Hematopoietic multipotent progenitor cell treated with erythropoietin and hydrocortisone succinate and interleukin-3 and kit ligand, for 6 days (in vitro differentiated cells): ENCODE data around the gene CTCFL.

Source experiments
- DNase-seq: peaks from one replicate; pipeline ENCODE4 v3.0.0-alpha.2; 2015

The CTCFL gene

GRCh38 chr20:57559658-57560553 is 35.0 kb upstream of the CTCFL start:
- no peak for DNase-seq

GRCh38 chr20:57559289-57559634 is 34.3 kb upstream of the CTCFL start:
- DNase-seq = no peak

GRCh38 chr20:57558614-57559288 is 33.8 kb upstream of the CTCFL start:
- DNase-seq = no peak

GRCh38 chr20:57557926-57558613 is 33.1 kb upstream of the CTCFL start:
- no peak for DNase-seq

GRCh38 chr20:57556980-57557274 is 32.0 kb upstream of the CTCFL start:
- no peak for DNase-seq

GRCh38 chr20:57555457-57556184 is 30.7 kb upstream of the CTCFL start:
- DNase-seq = no peak

GRCh38 chr20:57553376-57554018 is 28.6 kb upstream of the CTCFL start:
- no peak for DNase-seq

- no peak for DNase-seq
Measured at GRCh38 chr20:57552471-57552870, 27.5 kb upstream of the CTCFL start.

- no peak for DNase-seq
Measured at GRCh38 chr20:57548177-57549058, 23.5 kb upstream of the CTCFL start.

GRCh38 chr20:57546956-57547649 is 22.2 kb upstream of the CTCFL start:
- DNase-seq = no peak

GRCh38 chr20:57545927-57546662 is 21.2 kb upstream of the CTCFL start:
- DNase-seq = no peak

- DNase-seq = no peak
Measured at GRCh38 chr20:57544838-57545564, 20.1 kb upstream of the CTCFL start.

GRCh38 chr20:57543754-57544153 is 18.8 kb upstream of the CTCFL start:
- DNase-seq = no peak

- DNase-seq = no peak
Measured at GRCh38 chr20:57540890-57541580, 16.1 kb upstream of the CTCFL start.

- DNase-seq = no peak
Measured at GRCh38 chr20:57539889-57540288, 14.9 kb upstream of the CTCFL start.

GRCh38 chr20:57537822-57538221 is 12.9 kb upstream of the CTCFL start:
- no peak for DNase-seq

GRCh38 chr20:57536771-57537724 is 12.1 kb upstream of the CTCFL start:
- no peak for DNase-seq
